LNCAP (cell line): ENCODE data around the gene VIPAS39.
A peak's percentile ranks its signal among the peaks of the same experiment; 100 is the strongest.

Source experiments
- CTCF ChIP-seq: fragments of 450-650 bp; IDR thresholded peaks from 2 replicates; pipeline ENCODE4 v1.5.1; 2017; ENCODE audit warnings: mild to moderate bottlenecking

Gene VIPAS39

GRCh38 chr14:77409131-77409533 lies 48.3 kb downstream of the VIPAS39 start:
- peak; percentile 16; the same call in 1 of the 2 replicates for TF ChIP-seq CTCF

- TF ChIP-seq CTCF = no peak
These were observed 50.2 kb downstream of the VIPAS39 start for GRCh38 chr14:77407158-77407557.

- TF ChIP-seq CTCF = no peak
These were observed 50.7 kb downstream of the VIPAS39 start for GRCh38 chr14:77406718-77407117.

- TF ChIP-seq CTCF = no peak
These were observed 51.3 kb downstream of the VIPAS39 start for GRCh38 chr14:77406086-77406485.

GRCh38 chr14:77403768-77404167 lies 53.6 kb downstream of the VIPAS39 start:
- TF ChIP-seq CTCF = no peak

- TF ChIP-seq CTCF = no peak
These were observed 57.2 kb downstream of the VIPAS39 start for GRCh38 chr14:77400216-77400615.

GRCh38 chr14:77390188-77390587 lies 67.2 kb downstream of the VIPAS39 start:
- no peak for TF ChIP-seq CTCF

- no peak for TF ChIP-seq CTCF
These were observed 78.7 kb downstream of the VIPAS39 start for GRCh38 chr14:77378701-77379100.
